ENCODE data around the gene MAP2K5.

The MAP2K5 gene

DNA sequence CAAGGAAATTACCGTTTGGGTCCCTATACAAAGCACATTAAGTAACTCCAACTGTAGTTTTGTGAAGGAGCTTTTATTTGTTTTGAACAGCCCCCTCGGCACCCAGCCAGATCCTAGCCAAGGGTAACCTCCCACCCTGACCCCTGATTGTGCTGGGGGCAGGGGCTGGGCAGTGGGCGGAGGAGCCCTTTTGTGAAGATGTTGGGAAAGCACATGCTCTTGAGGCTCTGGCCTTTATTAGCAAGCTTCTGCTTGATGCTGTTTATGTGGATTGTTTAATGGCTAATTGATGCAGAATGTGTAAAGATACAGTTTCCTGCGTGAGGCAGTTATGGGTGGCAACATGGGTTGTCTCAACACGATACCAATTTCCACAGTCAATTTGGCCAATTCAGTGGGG lies 136.5 kb downstream of the MAP2K5 start:
- no peak for DNase-seq

DNA sequence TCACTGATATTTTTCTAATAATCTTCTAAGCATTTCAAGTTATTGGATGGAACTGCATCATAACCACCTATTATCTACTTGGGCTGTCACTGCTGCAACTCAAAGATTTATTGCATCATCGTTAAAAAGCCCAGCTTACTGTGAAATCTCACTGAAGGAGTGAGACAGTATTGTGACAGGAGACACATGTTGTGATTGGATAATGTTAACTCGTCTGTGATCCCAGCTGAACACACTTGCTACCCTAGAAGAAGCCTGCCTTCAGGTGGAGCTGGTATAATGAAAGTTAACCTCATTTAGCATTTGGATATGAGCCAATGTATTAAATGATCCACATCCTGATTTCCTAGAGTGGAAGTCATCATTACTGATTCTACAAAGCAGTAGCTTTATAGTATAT lies 138.1 kb downstream of the MAP2K5 start:
- DNase-seq = no peak

DNA sequence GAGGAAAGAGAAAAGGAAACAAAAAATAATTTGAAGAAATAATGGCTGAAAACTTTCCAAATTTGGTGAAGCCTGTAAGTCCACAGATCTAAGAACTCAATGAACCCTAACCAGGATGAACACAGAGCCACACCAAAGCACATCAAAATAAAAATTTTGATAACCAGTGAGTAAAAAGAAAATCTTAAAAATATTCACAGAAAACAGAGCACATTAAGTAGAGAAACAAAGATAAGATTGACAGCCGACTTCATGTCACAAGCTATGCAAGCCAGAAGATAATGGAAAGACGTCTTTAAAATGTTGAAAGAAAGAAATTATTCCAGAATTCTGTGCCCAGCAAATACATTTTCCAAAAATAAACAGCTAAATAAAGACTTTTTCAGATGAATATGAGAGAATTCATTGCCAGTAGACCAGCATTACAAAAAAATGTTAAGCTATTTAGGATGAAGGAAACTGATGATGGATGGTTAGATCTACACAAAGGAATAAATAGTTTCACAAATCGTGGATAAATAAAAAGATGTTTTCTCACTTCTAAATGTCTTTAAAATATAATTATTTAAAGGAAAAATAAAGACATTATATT lies 142.6 kb downstream of the MAP2K5 start:
- DNase-seq = no peak

DNA sequence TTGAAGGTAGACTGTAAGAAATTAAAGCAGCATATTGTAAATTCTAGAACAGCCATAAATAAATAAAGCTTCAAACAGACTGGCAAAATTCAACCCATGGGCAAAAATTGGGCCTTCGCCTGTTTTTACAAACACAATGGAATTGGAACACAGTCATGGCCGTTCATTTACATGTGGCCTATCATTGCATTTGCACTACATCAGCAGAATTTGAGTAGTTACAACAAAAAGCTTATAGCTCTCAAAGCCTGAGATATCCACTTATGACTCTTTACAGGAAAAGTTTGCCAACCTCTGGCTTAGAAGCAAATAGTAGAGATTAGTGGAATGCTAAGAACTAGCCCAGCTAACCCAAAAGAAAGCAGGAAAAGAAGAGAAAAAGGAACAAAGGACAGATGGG lies 143.2 kb downstream of the MAP2K5 start:
- no peak for DNase-seq

DNA sequence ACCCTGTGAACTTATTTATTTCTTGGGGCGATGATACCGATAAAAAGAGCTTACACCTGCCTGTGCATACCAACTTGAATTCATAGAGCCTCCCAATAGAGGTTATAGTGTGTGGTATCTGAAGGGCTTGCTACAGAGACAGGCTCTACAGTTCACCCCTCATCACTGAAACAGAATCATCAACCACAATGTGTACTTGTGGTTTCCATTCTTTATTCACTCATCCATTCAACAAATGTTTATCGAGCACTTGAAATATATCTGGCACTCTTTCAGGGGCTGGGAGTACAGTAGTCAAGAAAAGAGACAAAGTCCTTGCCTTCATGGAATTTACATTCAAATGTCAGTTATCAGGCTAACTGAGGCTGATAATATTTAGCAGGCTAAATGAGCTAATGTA lies 148.4 kb downstream of the MAP2K5 start:
- no peak for DNase-seq

DNA sequence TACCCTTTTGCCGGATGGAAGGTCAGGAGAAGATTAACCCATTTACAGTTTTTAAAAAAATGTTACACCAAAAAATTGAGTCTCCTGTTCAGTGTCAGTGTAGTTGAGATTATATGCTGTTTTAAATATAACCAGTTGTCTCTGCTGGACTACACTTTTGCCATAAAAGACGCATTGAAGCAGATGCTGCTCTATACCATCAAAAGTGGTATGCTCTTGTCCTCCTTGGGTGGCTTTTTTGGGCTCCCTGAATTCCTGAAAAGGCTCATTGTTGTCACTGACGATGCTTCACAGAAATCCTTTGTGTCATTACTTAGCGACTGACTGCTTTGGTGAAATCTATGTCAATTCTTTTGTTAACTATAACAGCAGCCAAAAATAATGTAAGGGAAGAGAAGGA lies 148.9 kb downstream of the MAP2K5 start:
- no peak for DNase-seq

DNA sequence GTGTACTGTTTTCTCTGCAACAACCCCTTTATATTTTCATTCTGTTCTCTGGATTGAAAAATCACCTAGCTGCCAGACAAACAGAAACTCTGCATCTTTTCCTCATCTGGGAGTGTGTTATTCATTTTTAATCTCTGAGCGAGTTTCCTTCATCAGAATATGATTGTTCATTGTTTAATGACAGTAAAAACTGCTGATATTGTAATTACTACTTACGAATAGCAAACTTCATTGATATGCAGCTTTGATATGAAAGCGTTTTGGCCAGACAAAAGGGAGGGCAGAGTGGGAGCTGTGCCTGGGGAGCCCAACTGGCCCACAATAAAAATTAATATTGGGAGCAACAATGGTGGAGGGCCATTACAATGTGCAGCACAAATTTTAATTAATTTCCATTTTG lies 150.1 kb downstream of the MAP2K5 start:
- no peak for DNase-seq

DNA sequence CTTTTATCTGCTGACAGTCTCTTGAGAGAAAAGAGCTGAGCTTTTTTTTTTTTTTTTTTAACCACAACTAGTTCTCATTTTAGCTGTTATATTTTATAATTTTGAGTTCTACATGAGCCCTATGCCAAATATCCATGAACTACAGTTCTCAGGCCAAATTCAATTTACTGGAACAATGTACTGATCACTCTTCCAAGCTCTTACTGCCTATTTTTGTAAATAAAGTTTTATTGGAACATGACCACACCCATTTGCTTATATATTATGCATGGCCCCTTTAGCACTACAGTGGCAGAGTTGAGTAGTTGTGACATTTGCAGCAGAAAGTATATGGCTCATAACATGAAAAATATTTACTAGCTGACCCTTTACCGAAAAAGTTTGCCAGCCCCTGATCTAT lies 153.6 kb downstream of the MAP2K5 start:
- no peak for DNase-seq

DNA sequence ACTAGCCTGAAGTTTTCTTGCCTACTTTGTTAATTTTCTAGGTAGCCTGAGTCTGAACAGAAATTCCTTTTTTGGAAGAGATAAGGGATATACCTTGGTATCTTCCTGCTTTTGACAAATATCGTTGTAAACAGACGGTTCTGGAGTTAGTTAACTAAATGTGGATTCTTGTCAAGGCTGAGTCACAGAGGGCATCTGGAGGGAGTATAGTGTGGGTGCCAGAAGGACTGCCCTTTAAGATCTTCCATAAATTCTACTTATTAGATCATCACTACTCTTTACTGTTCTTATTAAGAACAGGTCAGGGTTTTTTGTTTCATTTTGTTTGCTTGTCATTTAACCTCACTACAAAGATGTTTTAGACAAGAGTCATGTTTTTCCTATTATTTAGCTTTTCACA lies 157.5 kb downstream of the MAP2K5 start:
- DNase-seq = no peak

DNA sequence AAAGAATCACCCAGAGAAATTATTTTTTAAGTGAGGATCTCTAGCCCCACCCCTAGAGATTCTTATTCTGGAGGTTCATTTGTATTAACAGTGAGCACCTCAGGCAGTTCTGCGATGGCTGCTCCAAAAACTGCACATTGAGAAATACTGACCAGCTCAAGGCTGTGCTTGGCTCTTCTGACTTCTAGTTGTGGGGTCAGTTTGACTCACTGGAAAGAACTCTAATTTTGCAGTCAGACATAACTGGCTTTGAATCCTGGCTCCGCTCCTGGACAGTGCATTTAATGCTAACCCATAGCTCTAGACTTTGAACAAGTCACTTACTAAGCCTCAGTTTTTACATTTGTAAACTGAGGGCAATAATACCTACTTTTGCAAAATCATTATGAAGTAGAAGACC lies 159.2 kb downstream of the MAP2K5 start:
- no peak for DNase-seq

DNA sequence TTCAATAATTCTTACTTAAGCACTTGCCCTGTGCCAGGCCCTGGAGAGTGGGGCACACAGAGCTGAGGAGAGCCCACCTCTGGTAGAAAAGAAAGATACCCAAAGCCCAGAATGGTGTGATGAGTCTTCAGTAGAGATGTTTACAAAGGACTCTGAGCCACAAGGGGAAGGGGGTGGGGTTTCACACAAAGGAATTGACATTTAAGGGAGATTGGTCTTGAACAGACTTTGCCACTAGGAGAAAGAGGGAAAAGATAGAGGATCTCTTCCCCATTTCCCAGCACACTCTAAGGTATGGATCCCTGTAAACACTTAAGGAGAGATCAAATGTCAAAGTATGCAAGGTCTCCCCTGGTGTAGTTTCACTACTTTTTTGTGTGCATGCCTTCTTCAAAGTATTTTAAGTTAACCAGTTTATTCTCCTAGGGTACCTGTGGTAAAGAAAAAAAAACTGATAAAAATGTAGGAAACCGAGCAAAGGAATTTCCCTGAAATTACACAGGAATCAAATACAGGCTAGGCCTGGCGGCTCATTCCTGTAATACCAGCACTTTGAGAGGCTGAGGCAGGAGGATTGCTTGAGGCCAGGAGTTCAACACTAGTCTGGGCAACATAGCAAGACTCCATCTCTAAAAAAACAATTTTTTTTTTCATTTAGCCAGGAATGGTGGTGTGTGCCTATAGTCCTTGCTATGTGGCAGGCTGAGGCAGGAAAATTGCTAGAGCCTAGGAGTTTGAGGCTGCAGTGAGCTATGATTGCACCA lies 165.2 kb downstream of the MAP2K5 start:
- DNase-seq = no peak

DNA sequence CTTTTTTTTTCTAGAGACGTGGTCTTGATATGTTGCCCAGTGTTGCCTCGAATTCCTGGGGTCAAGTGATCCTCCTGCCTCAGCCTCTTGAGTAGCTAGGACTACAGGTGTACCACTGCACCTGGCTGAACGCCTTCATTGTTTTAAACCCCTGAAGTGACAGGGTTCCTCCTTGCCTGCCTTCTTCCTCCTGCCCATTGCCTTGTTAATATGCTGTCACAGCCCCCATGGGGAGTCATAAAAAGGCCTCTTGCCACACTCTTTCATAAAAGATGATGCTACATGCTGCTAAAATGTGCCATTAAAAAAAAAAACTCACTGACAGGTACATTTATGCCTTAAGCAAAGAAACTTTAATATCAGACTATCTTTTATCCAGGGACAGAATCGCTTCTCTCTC lies 166.0 kb downstream of the MAP2K5 start:
- no peak for DNase-seq

DNA sequence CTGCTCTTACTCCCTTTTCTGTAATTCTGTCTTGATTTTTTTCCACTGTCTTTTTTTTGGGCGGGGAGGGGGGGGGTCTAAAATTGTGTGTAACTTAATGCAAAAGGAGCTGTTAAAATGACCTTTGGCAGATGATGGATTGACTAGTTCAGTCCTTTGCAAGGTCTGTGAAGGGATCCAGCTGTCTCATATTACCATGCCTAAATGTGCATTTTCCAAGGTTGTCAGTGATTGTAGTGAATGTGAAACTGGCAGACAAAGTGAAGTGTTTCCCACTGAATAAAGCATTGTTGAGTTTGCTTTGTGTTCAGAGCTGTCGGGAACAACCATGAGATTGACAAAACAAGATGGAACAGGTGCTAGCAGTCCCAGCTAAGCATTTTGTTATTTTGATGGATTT lies 172.7 kb downstream of the MAP2K5 start:
- no peak for DNase-seq

DNA sequence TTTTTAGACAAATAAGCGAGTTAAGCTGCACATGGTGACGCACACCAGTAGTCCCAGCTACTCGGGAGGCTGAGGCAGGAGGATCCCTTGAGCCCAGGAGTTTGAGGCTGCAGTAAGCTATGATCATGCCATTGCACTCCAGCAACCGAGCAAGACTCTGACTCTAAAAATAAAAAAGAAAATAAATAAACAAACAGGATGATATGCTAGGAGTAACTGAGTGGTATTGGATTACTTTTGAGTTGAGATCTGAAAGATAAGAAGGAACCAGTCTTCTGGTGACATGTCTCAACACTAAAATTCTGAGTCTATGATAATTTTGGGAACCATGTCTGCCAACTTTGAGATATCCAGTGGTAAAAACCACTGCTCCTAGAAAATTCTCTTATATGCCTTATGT lies 173.7 kb downstream of the MAP2K5 start:
- DNase-seq = no peak

DNA sequence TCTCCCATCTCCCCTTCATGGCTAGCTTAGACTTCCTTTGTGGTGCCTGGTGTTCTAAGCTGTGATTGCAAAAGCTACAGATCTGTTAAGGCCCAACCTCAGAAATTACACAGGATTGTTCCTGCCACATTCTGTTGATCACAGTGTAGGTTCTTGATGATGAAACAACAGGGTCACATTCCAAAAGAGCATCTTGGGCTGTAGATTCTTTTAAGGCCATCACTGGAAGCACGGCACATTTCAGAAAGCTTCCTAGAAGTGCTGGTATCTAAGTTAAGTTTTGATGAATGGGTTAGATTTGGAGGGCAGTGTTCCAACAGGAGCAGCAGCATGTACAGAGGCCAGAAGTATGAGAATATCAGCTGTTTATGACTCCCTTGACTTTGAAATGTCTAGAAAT lies 175.3 kb downstream of the MAP2K5 start:
- no peak for DNase-seq

DNA sequence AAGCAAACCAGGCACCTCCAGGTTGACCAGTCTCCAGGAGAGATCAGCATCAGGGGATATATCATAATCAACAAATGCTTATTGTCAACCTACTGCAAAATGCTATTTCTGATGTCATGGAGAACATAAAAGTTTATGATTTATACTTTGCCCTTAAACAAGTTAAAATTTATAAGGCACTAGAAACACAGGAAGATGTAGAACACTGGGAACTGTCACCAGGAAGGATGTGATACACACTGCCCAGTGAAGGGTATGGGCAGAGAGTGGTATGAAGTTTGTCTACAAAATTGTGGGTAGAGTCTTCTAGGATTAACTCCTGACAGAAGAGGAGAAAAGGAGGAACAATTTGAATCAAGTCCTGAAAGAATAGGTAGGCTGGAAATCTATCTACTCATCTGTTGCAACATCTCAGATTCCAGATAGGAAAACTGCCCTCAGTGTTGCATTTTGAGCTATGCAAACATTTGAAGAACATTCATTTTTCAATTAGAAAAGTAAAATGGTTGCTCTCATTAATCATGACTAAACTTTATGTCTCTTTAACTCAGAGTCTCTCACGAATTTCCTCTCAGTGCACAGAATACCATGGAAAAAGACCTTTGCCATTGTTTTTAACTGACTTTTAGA lies 176.9 kb downstream of the MAP2K5 start:
- DNase-seq = no peak

DNA sequence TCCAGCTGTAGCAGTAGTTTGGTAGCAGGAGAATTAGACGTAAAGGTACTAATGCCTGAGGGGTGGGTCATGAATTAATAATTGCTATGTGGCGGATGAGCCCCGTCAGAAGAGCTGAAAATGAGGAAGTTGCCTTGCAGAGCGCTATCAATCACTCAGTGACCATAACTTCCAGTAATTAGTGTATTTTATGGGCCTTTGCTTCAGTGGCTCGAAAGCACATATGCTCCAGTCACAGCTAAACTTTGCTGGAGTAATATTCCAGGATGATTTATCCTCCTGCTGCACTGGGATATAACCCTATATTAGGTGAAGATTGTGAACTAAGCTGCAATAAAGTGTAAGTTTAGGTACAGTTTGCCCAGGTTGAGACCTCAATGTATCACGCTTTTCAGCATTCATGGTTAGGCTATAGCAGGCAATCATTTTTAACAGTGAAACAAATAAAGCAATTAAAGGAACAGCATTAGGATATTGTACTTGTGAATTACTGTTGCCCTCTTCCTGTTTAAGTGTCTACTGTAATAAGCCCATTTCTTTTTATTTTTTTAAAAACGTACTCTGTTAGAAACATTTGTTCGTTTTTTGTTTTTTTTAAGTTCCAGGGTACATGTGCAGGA lies 178.2 kb downstream of the MAP2K5 start:
- no peak for DNase-seq

DNA sequence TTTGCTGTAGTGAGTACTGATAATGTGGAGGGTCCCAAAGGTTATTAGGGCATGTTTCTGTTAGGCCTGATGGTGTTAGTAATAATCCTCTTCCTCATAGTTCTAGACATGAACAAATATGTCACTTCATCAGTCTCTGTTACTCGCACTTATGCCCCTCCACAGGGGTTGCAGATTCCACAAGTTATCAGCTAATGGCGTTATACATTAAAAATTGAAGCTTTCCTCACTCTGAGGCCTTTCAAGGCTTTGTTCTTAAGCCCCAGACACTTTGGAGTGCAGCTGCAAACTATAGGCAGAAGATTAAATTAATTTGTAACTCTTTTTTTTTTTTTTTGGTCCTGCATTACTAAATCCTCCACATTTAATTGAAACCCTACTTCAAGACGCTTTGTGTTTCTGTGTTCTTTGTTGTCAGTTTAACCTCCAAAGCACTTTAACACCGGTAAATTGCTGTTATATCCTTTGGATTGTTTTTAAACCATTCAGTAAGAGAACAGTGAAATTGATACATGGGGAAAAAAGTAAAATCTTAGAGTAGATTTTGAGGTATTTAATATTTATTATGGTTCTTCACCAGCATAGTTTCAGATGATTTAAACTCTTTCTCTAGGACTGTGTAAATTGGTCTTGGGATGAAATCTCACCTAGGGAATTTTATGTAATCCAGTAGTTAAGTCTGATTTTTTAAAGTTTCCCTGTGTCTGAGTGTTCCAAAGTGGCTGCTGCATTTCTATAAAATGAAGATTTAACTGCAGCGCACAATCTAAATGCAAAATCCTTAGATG lies 179.7 kb downstream of the MAP2K5 start:
- no peak for DNase-seq

DNA sequence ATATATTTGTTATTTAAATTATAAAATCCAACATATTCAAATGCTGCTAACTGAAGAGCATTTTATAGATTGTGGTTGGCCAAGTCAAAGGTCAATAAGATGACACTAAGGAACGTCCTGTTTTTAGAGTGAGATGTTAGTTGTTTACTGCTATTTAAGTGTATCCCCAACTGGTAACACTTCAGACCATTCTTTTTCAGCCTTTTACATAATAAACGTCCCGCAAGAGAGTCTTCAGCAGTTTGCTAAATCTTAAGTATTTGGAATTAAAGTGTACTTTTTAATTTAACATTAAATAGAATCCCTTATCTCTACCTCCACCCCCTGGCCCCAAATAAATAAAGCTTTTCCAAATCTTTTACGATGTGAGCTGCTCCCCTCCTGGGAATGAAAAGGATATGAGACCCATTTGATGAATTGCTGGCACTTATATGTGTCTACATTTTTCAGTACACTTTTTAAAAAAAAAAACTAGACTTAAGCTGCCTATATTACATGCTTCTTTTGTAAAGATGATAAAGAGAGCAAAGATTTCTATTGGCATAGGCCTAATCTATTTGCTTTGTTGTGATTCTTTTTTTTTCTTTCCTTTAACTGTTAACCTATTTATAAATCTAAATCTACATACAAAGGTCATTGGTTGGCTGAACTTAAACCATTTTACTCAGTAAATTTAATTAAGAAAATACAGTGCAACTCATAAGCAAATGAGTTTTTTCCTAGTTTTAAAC lies 181.0 kb downstream of the MAP2K5 start:
- DNase-seq = no peak

DNA sequence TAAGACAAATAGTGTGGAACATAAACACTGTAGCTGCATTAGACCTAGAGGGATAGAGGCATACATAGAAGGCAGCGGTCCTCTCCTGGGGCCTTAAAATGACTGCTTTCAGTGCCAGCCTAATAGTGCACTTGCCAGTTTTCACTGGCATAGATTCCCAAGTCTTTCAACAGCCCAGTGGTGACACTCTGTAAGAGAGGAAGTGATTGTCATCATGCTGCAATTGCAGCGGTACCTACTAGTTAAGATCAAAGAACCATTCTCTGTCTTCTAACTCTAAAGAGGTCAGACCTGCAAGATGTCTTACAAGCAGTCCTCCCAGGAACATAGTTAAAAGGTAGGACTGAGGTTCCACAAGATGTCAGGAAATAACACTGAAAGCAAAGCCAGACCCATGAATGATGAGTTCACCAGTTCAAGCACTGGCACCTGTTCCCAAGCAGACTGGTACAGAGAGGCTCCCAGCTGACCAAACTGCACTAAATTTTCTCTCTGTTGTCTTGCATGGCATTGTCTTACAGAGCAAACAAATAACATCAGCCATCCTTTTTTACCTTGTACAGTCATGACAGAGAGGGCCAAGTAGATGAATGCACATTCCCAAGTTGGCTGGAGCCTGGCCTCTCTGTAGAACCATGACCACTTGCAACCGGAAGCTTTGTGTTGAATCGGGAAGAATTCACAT lies 182.3 kb downstream of the MAP2K5 start:
- no peak for DNase-seq

DNA sequence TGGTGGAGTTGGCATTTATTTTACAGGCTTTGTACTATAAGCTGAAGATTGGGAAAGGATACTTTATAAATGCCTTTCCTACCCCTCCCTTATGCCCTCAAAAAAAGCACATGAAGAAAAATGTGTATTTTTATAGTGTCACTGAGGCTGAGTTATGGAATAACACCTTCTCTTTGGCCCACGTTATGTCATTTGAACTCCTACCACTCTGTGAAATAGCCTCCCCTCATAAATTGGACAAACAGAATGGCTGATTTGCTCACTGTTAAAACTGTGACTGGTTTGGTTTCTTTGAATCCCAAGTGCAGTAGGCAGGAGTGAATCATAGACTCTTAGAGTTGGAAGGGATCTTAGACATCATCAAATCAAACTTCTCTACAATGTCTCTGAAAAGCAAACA lies 187.6 kb downstream of the MAP2K5 start:
- no peak for DNase-seq

DNA sequence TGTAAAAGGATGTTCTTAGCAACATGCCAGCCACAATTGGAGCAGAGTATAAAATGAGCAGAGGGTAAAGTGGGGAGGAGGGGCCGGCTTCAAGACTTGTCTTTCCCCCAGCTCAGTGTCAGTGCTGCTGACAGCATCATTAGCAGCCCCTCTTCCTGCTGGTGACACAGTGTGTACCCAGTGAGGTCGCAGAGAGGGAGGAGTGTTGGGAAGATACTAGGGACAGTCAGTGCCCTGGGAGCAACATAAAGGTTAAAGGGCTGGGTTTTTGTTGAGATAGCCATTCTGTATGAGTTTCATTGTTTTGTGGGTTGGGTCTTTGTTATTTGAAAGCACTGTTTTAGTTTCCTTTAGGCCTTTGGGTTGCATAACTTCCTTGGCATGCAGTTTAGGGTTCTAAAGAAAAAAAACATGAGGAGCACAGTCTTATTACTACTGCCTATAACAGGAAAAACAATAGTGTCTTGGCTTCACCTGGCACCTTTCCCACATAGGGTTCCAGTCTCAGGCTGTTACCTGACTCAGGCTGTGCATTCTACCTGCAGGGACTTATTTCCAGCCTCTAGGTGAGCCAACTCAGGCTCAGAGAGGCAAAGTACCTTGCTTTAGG lies 188.7 kb downstream of the MAP2K5 start:
- DNase-seq = no peak
